Left lung (tissue), 10 donors: ENCODE measurements around the gene ATP10B. TPM values are rescaled to one million over a fixed set of nuclear protein-coding genes. Genes with fewer than 3 reads are reported as not detected.

ENCODE experiments used
- ATAC-seq: fragments of 200-7000 bp; cut with Tn5 transposase; one replicate; pipeline ENCODE4 v1.9.1; 2020; ENCODE audit warnings: moderate library complexity
- DNase-seq, 4 donors: peaks; one replicate each; pipeline ENCODE4 v3.0.0-alpha.2; 2013 to 2020
- H3K27ac ChIP-seq, 2 donors: fragments of 200-600 bp; sonication (generic) in 1 of 2; one replicate each; pipeline versions ENCODE4 v1.5.0 to v1.8.0; 2020 to 2021
- H3K27me3 ChIP-seq, 2 donors: fragments of 200-600 bp; sonication (generic) in 1 of 2; one replicate each; pipeline versions ENCODE4 v1.5.0 to v1.8.0; 2020 to 2021
- H3K36me3 ChIP-seq, 2 donors: fragments of 200-600 bp; sonication (generic) in 1 of 2; one replicate each; pipeline versions ENCODE4 v1.5.0 to v1.8.0; 2020 to 2021
- H3K4me1 ChIP-seq, 2 donors: fragments of 200-600 bp; one replicate each; pipeline ENCODE4 v1.8.0; 2021
- H3K4me3 ChIP-seq, 2 donors: fragments of 200-600 bp; sonication (generic) in 1 of 2; one replicate each; pipeline versions ENCODE4 v1.5.0 to v1.8.0; 2020 to 2021; ENCODE audit warnings: mild to moderate bottlenecking in 1 of 2
- H3K9me3 ChIP-seq, 2 donors: fragments of 200-600 bp; sonication (generic) in 1 of 2; one replicate each; pipeline versions ENCODE4 v1.5.0 to v1.8.0; 2020 to 2021
- CTCF ChIP-seq, 2 donors: fragments of 200-600 bp; sonication (generic) in 1 of 2; IDR thresholded peaks; one replicate each; pipeline versions ENCODE4 v1.5.0 to v1.8.0; 2021; ENCODE audit warnings: antibody characterized with exemption in 2 of 2
- intact Hi-C, 2 donors: fragments of 100-400 bp; cut with DNase I; formaldehyde crosslinking; loops; one replicate each; pipeline versions ENCODE4 v1.11.2 to v1.14.2; 2022
- polyA plus RNA-seq, 6 donors: library from polyadenylated mRNA; unstranded; fragments of 120-200 nt; gene quantifications; one replicate each; pipeline ENCODE4 v1.2.1, GENCODE V29; 2013; ENCODE audit not compliant: insufficient read length in 6 of 6
- total RNA-seq, 2 donors: library from RNA; stranded (reverse); fragmentation: NEBNext Ultra II Directional; extraction: Animal tissue kit (Norgen Biotek cat#: 25700); gene quantifications; one replicate each; pipeline ENCODE4 v1.2.1, GENCODE V29; 2021
- donor health status: DM: no; HTN: yes; CAD: no.
- donor health status: DM: no; HTN: no; CAD: no.

Gene ATP10B
- total and polyA plus RNA-seq, 8 donors = 0.09 to 0.55 (median 0.37) TPM

GRCh38 chr5:160646033-160646432 lies 206.0 kb downstream of the ATP10B start:
- Histone ChIP-seq H3K27ac (no peak overlapping the region), H3K4me3 (no peak overlapping the region), H3K4me1 (no peaks in the 10 kb centered on the region), H3K27me3 (no peaks in the 10 kb centered on the region), H3K36me3 (no peaks in the 10 kb centered on the region), H3K9me3 (no peaks in the 10 kb centered on the region)
- no peak for DNase-seq
- ATAC-seq = no peak
- TF ChIP-seq CTCF (IDR thresholded peaks at IDR 0.05) = no peak
- intact Hi-C loops = no loop called here

- Histone ChIP-seq H3K4me3 (no peak overlapping the region), H3K27ac (no peak overlapping the region), H3K36me3 (no peaks in the 10 kb centered on the region), H3K4me1 (no peaks in the 10 kb centered on the region), H3K27me3 (no peaks in the 10 kb centered on the region), H3K9me3 (no peaks in the 10 kb centered on the region)
- intact Hi-C loops = no loop called here
- ATAC-seq = no peak
- no peak for TF ChIP-seq CTCF (IDR thresholded peaks at IDR 0.05)
- no peak for DNase-seq
Measured at GRCh38 chr5:160643616-160644240, 208.3 kb downstream of the ATP10B start.

GRCh38 chr5:160641405-160641804 lies 210.6 kb downstream of the ATP10B start:
- Histone ChIP-seq H3K4me3 (no peak overlapping the region), H3K9me3 (no peaks in the 10 kb centered on the region), H3K36me3 (no peaks in the 10 kb centered on the region), H3K27ac (no peak overlapping the region), H3K27me3 (no peaks in the 10 kb centered on the region), H3K4me1 (no peaks in the 10 kb centered on the region)
- no peak for ATAC-seq
- intact Hi-C loops = no loop called here
- TF ChIP-seq CTCF (IDR thresholded peaks at IDR 0.05) = no peak
- DNase-seq = no peak

- Histone ChIP-seq H3K27me3 (no peaks in the 10 kb centered on the region), H3K36me3 (no peaks in the 10 kb centered on the region), H3K4me3 (no peak overlapping the region), H3K4me1 (no peaks in the 10 kb centered on the region), H3K27ac (no peak overlapping the region), H3K9me3 (no peaks in the 10 kb centered on the region)
- intact Hi-C loops = no loop called here
- ATAC-seq (no peak), DNase-seq (no peak)
- no peak for TF ChIP-seq CTCF (IDR thresholded peaks at IDR 0.05)
Measured at GRCh38 chr5:160640406-160640805, 211.6 kb downstream of the ATP10B start.

GRCh38 chr5:160638161-160638742 lies 213.8 kb downstream of the ATP10B start:
- no peaks in the 10 kb centered on the region for H3K9me3 ChIP-seq
- no peak for ATAC-seq
- H3K4me3 ChIP-seq = no peak overlapping the region
- H3K27ac ChIP-seq = no peak overlapping the region
- intact Hi-C loops = no loop called here
- H3K27me3 ChIP-seq = no peaks in the 10 kb centered on the region
- no peak for DNase-seq
- H3K4me1 ChIP-seq = no peaks in the 10 kb centered on the region
- H3K36me3 ChIP-seq = no peaks in the 10 kb centered on the region
- no peak for TF ChIP-seq CTCF (IDR thresholded peaks at IDR 0.05)
